ENCODE data around the gene PRKN.

- TF ChIP-seq CTCF (IDR thresholded peaks at IDR 0.05) (no peak), EZH2 (IDR thresholded peaks at IDR 0.05) (no peak)
Observed at GRCh38 chr6:161362266-161362665, 1365.3 kb downstream of the PRKN start.

Measured in neural progenitor cell (in vitro differentiated cells).